MM.1S (cell line): ENCODE measurements around the gene FBXL7.

Experiments
- DNase-seq: peaks from one replicate; pipeline ENCODE4 v3.0.0-alpha.2; 2015
- H2AFZ ChIP-seq: fragments of 300-600 bp; sonication (generic); 2 replicates; pipeline ENCODE4 v1.6.0; 2016; ENCODE audit warnings: antibody characterized with exemption, low read length
- H3F3A ChIP-seq: fragments of 300-600 bp; sonication (generic); 2 replicates; pipeline ENCODE4 v1.6.1; 2016; ENCODE audit warnings: mild to moderate bottlenecking, antibody characterized with exemption, low read length, moderate library complexity, mixed read lengths; ENCODE audit not compliant: insufficient read depth
- H3K27ac ChIP-seq: fragments of 300-600 bp; sonication (generic); 2 replicates; pipeline ENCODE4 v1.5.1; 2016; ENCODE audit warnings: mild to moderate bottlenecking, low read length
- H3K27me3 ChIP-seq: fragments of 300-600 bp; sonication (generic); replicated peaks from 2 replicates; pipeline ENCODE4 v1.6.0; 2016; ENCODE audit warnings: low read length; ENCODE audit not compliant: insufficient read depth
- H3K36me3 ChIP-seq: fragments of 300-600 bp; sonication (generic); replicated peaks from 2 replicates; pipeline ENCODE4 v1.6.1; 2016; ENCODE audit warnings: mild to moderate bottlenecking, low read length, mixed read lengths; ENCODE audit not compliant: insufficient read depth
- H3K4me1 ChIP-seq: fragments of 300-600 bp; sonication (generic); 2 replicates; pipeline ENCODE4 v1.6.1; 2016; ENCODE audit warnings: low read length, mixed read lengths
- H3K4me2 ChIP-seq: fragments of 300-600 bp; sonication (generic); 2 replicates; pipeline ENCODE4 v1.6.0; 2016; ENCODE audit warnings: low read depth, low read length
- H3K4me3 ChIP-seq: fragments of 300-600 bp; sonication (generic); 2 replicates; pipeline ENCODE4 v1.5.1; 2016; ENCODE audit warnings: low read length, mixed read lengths
- H3K79me2 ChIP-seq: fragments of 300-600 bp; sonication (generic); 2 replicates; pipeline ENCODE4 v1.6.1; 2016; ENCODE audit warnings: mixed run types, low read length, mixed read lengths
- H3K9ac ChIP-seq: fragments of 300-600 bp; sonication (generic); 2 replicates; pipeline ENCODE4 v1.6.1; 2016; ENCODE audit warnings: low read length, mixed read lengths
- H3K9me2 ChIP-seq: fragments of 300-600 bp; sonication (generic); replicated peaks from 2 replicates; pipeline ENCODE4 v1.6.1; 2016; ENCODE audit warnings: mild to moderate bottlenecking, low read length, mixed read lengths; ENCODE audit not compliant: insufficient read depth
- H3K9me3 ChIP-seq: fragments of 300-600 bp; sonication (generic); replicated peaks from 2 replicates; pipeline ENCODE4 v1.6.1; 2016; ENCODE audit warnings: mild to moderate bottlenecking, low read length, mixed read lengths; ENCODE audit not compliant: insufficient read depth
- H4K20me1 ChIP-seq: fragments of 300-600 bp; sonication (generic); 2 replicates; pipeline ENCODE4 v1.6.1; 2016; ENCODE audit warnings: mild to moderate bottlenecking, low read length, moderate library complexity, mixed read lengths; ENCODE audit not compliant: insufficient read depth
- CTCF ChIP-seq: fragments of 300-600 bp; sonication (generic); IDR thresholded peaks from 2 replicates; pipeline ENCODE4 v1.5.1; 2016; ENCODE audit warnings: antibody characterized with exemption, low read length, mixed read lengths
- EZH2 ChIP-seq: fragments of 300-600 bp; sonication (generic); optimal IDR thresholded peaks from 2 replicates; pipeline ENCODE3; 2017; ENCODE audit warnings: low read depth, mild to moderate bottlenecking, antibody characterized with exemption, low read length, mixed read lengths
- EZH2phosphoT487 ChIP-seq: fragments of 300-600 bp; sonication (generic); IDR thresholded peaks from 2 replicates; pipeline ENCODE4 v1.6.1; 2018; ENCODE audit warnings: antibody characterized with exemption, low read length

Gene FBXL7

GRCh38 chr5:15983392-15983791 is 483.4 kb downstream of the FBXL7 start:
- Histone ChIP-seq H2AFZ (no peak overlapping the region), H3K9me3 (no peaks in the 10 kb centered on the region), H3K36me3 (no peaks in the 10 kb centered on the region), H3K27me3 (no peaks in the 10 kb centered on the region), H3K4me1 (peaks cover 2% of the 10 kb centered on the region; the same call in 1 of the 2 replicates), H3K9me2 (no peaks in the 10 kb centered on the region), H3K4me3 (no peak overlapping the region), H3K9ac (no peak overlapping the region), H3F3A (no peaks in the 10 kb centered on the region), H4K20me1 (no peaks in the 10 kb centered on the region), H3K4me2 (no peak overlapping the region), H3K79me2 (no peaks in the 10 kb centered on the region), H3K27ac (no peak overlapping the region)
- TF ChIP-seq EZH2phosphoT487: no peak
- no peak for TF ChIP-seq CTCF
- TF ChIP-seq EZH2: no peak
- DNase-seq: peak; percentile 44
